Osteocyte (in vitro differentiated cells): ENCODE measurements around the gene BAK1. TPM values are rescaled to one million over a fixed set of nuclear protein-coding genes. Genes with fewer than 3 reads are reported as not detected.
A peak's percentile ranks its signal among the peaks of the same experiment; 100 is the strongest.

Experiments used
- DNase-seq: peaks from one replicate; pipeline ENCODE4 v3.0.0; 2021; ENCODE audit warnings: mixed read lengths; ENCODE audit not compliant: unreplicated experiment; ENCODE audit errors: extremely low spot score
- H3K27ac Mint-ChIP-seq: one replicate; pipeline ENCODE4 v1.8.0; 2021; ENCODE audit warnings: mild to moderate bottlenecking, mixed read lengths; ENCODE audit not compliant: unreplicated experiment
- H3K27me3 Mint-ChIP-seq: one replicate; pipeline ENCODE4 v1.8.0; 2021; ENCODE audit warnings: mixed read lengths; ENCODE audit not compliant: unreplicated experiment
- H3K36me3 Mint-ChIP-seq: one replicate; pipeline ENCODE4 v1.8.0; 2021; ENCODE audit warnings: mixed read lengths; ENCODE audit not compliant: unreplicated experiment
- H3K4me1 Mint-ChIP-seq: one replicate; pipeline ENCODE4 v1.8.0; 2021; ENCODE audit warnings: mixed read lengths; ENCODE audit not compliant: unreplicated experiment
- H3K4me3 Mint-ChIP-seq: one replicate; pipeline ENCODE4 v1.8.0; 2021; ENCODE audit warnings: mild to moderate bottlenecking, moderate library complexity, mixed read lengths; ENCODE audit not compliant: unreplicated experiment
- H3K9me3 Mint-ChIP-seq: one replicate; pipeline ENCODE4 v1.8.0; 2021; ENCODE audit warnings: mixed read lengths; ENCODE audit not compliant: unreplicated experiment
- total RNA-seq: library from RNA; stranded (reverse); gene quantifications from 2 replicates; pipeline ENCODE4 v1.2.1, GENCODE V29; 2021
- TF ChIP-seq, protein P1 (sequence below): fragments of 200-600 bp; sonication (generic); IDR thresholded peaks from 2 replicates; pipeline ENCODE4 v1.5.0; 2021; ENCODE audit warnings: antibody characterized with exemption, mild to moderate bottlenecking, moderate library complexity

Gene BAK1
- total RNA-seq, 1 donor from 2014 or later = 20.5 TPM

DNA sequence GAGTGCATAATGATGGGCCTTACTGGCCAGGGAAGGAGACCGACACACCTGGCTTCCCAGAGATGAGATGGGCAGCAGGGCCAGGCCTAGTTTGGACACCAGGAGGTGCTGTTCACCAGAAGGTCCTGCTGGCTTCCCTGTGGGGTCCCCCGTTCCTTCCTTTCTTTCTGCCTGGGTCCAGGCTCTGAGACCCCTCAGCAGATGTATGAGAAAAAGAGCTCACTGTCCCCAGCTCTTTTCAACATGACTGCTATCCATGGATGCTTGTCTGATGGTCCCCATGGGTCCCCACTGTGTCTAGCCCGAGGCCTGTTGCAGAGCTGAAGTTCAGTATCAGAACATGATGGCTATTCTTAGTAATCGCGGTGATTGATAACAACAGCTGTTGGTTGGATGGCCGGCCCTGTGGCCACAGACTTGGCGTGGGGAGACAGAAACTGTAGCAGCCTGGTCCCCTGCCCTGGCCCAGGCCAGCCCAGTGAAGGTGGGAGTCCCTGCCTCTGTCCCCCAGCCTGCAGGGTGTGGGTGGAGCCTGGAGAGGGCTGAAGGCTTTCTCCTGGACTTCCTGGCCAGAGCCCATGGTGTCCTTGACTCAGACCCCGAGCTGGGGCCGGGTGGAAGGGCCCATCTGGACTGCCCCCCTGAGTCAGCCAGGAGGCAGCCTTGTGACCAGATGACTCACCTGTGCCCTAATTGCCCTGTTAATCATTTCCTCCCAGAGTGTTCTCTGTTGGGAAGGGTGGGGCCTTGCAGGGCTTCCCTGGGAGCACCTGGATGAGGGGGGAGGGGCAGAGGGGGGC lies 9.9 kb upstream of the BAK1 start:
- Mint-ChIP-seq H3K9me3 (no peaks in the 10 kb centered on the region), H3K27ac (peak overlapping the region; percentile 34), H3K4me1 (peaks cover 21% of the 10 kb centered on the region), H3K4me3 (no peak overlapping the region), H3K36me3 (no peaks in the 10 kb centered on the region), H3K27me3 (no peaks in the 10 kb centered on the region)
- DNase-seq = no peak
- TF ChIP-seq, protein P1, sequence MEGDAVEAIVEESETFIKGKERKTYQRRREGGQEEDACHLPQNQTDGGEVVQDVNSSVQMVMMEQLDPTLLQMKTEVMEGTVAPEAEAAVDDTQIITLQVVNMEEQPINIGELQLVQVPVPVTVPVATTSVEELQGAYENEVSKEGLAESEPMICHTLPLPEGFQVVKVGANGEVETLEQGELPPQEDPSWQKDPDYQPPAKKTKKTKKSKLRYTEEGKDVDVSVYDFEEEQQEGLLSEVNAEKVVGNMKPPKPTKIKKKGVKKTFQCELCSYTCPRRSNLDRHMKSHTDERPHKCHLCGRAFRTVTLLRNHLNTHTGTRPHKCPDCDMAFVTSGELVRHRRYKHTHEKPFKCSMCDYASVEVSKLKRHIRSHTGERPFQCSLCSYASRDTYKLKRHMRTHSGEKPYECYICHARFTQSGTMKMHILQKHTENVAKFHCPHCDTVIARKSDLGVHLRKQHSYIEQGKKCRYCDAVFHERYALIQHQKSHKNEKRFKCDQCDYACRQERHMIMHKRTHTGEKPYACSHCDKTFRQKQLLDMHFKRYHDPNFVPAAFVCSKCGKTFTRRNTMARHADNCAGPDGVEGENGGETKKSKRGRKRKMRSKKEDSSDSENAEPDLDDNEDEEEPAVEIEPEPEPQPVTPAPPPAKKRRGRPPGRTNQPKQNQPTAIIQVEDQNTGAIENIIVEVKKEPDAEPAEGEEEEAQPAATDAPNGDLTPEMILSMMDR = peak; percentile 90

DNA sequence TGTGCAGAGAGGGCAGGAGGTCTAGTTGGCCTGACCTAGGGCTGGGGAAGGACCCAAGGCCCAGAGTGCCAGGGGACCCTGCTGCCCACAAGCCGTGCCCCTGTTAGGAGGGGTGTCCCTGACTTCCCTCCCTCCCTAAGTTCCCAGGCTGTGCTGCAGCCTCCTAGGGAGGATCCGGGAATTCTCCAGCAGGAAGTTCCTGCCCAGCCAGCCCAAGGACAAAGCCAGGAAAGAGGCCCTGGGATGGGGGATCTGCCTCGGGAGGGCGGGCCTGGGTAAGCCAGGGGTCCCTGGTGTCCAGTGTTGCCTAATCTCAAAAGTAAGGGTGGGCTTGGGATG lies 9.3 kb upstream of the BAK1 start:
- Mint-ChIP-seq H3K27ac (peak overlapping the region; percentile 34), H3K9me3 (no peaks in the 10 kb centered on the region), H3K27me3 (no peaks in the 10 kb centered on the region), H3K4me1 (peaks cover 21% of the 10 kb centered on the region), H3K36me3 (no peaks in the 10 kb centered on the region), H3K4me3 (no peak overlapping the region)
- DNase-seq = no peak
- TF ChIP-seq, protein P1 = no peak

DNA sequence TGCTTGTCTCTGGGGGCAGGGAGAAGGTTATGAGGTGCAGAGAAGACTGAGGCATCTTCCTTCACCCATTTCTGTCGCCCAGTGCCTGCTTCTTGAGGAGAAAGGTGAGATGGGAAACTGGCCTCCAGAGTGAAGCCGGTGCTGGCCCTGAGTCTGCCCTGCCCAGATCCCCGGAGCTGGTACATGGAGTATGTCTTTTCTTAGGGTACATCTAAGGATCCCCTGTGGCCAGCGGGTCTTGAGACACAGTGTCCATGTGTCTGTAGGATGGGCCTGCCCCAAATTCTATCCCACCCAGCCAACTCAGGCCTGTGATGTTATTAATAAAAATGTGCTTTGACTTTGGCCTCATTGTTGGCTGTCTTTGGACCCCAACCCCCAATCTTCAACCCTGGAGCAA lies 8.8 kb upstream of the BAK1 start:
- Mint-ChIP-seq H3K4me1 (peaks cover 21% of the 10 kb centered on the region), H3K36me3 (no peaks in the 10 kb centered on the region), H3K9me3 (no peaks in the 10 kb centered on the region), H3K27ac (no peak overlapping the region), H3K4me3 (no peak overlapping the region), H3K27me3 (no peaks in the 10 kb centered on the region)
- DNase-seq = no peak
- TF ChIP-seq, protein P1 = no peak

DNA sequence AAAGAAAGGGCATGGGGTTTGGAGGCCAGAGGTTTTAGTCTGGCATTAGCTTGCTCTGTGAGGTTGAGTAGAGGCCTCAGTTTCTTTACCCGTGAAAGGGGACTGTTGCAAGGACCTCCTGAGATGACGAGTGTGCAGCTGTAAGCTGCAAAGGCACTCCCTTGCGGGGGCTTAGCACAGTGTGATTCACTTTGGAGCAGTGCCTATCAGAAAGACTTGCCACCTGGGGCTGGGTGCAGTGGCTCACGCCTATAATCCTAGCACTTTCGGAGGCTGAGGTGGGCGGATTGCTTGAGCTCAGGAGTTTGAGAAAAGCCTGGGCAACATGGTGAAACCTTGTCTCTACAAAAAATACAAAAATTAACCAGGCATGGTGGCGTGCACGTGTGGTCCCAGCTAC lies 7.5 kb upstream of the BAK1 start:
- no peak overlapping the region for H3K4me3 Mint-ChIP-seq
- DNase-seq = no peak
- no peaks in the 10 kb centered on the region for H3K9me3 Mint-ChIP-seq
- TF ChIP-seq, protein P1 = no peak
- H3K36me3 Mint-ChIP-seq = no peaks in the 10 kb centered on the region
- H3K27me3 Mint-ChIP-seq = no peaks in the 10 kb centered on the region
- no peak overlapping the region for H3K27ac Mint-ChIP-seq
- H3K4me1 Mint-ChIP-seq = peaks cover 21% of the 10 kb centered on the region

DNA sequence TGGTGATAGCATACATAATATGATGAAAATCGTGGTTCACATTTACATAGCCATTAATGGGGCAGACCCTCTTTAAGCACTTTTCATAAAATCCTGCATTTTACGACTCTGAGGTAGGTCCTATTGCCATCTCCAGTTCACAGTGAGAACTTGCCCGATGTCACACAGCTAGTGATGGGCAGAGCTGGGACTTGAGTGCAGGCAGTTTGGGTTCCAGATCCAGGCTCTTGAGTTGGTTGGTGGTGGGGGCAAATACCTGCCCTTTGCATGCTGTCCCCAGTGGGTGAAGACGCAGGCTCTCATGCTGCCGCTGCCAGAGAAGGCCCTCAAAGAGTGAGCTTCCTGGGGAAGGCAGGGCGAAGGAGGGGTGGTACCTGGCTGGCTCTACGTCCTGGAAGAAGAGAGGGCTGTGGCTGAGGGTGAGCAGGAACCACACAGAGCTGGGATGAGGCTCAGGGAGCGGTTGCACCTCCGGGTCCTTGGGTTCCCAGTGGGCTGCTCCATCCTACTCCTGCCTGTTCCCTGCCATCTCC lies 6.1 kb upstream of the BAK1 start:
- no peak for DNase-seq
- TF ChIP-seq, protein P1 = no peak
- Mint-ChIP-seq H3K9me3 (no peaks in the 10 kb centered on the region), H3K27me3 (no peaks in the 10 kb centered on the region), H3K4me1 (peaks cover 19% of the 10 kb centered on the region), H3K4me3 (no peak overlapping the region), H3K27ac (no peak overlapping the region), H3K36me3 (no peaks in the 10 kb centered on the region)
